Adrenal gland (tissue), 5 donors: ENCODE measurements around the gene OR52A1.

Experiments used
- CTCF ChIP-seq, 6 experiments: fragments of 450-650 bp in 4 of 6; fragments of 200-600 bp in 2 of 6; sonication (generic) in 1 of 6; IDR thresholded peaks; 1 replicate in 5 of 6; 2 replicates in 1 of 6; pipeline versions ENCODE4 v1.5.1 to v1.8.0; 2016 to 2021; ENCODE audit warnings: antibody characterized with exemption in 6 of 6, mild to moderate bottlenecking in 2 of 6, moderate library complexity in 1 of 6
- POLR2A ChIP-seq, 2 donors: fragments of 450-650 bp; IDR thresholded peaks; one replicate each; pipeline ENCODE4 v1.6.1; 2017; ENCODE audit warnings: antibody characterized with exemption in 2 of 2, mild to moderate bottlenecking in 2 of 2, moderate library complexity in 1 of 2
- donor health status: DM: no; HTN: no; CAD: no.

- TF ChIP-seq POLR2A (IDR thresholded peaks at IDR 0.05) (no peak), CTCF (IDR thresholded peaks at IDR 0.05) (no peak)
These were observed 58.5 kb downstream of the OR52A1 start for GRCh38 chr11:5096011-5096410.
